ENCODE data around the gene ADAMTS18.
A peak's percentile ranks its signal among the peaks of the same experiment; 100 is the strongest.
"Not testable (repeated sequence)": the region's sequence is repeated elsewhere in the genome, so short reads cannot be mapped to it uniquely, and the experiment has no call there.

ADAMTS18 gene

DNA sequence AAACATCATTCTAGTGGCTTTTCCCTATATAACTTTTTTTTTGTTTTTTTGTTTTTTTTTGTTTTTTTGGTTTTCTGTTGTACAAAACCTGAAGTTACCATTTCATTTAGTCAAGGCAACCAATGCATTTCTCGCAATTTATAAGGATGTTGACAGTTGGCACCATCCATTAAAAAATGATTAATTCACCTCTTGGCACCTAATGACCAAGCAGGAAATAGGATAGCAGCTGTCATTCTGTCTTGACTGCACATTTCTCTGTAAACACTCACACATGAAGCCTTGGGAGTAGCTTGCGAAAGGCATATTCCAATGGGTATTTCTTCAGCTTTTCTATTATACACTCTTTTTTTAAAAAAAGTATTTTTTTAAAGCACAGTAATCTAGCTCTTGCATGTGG, 158.2 kb downstream of the ADAMTS18 start:
- no peak for DNase-seq

DNA sequence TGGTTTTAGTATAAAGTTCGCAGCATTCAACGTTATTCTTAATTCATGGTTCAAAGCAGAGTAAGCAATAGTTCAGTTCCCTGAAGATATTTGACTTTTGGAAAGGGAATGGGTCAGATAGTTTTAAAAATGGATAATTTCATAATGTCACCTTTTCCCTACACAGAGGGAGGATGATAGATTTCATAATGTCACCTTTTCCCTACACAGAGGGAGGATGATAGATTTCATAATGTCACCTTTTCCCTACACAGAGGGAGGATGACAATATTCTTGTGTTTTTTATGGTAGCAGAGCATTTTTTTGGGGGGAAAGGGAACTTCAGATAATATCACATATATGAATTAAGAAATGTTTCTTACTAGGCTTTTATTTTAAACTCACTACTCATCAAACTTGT, 159.5 kb downstream of the ADAMTS18 start:
- not testable (repeated sequence) for DNase-seq

- no peak for DNase-seq
Observed at GRCh38 chr16:77273815-77274214, 161.0 kb downstream of the ADAMTS18 start.

DNA sequence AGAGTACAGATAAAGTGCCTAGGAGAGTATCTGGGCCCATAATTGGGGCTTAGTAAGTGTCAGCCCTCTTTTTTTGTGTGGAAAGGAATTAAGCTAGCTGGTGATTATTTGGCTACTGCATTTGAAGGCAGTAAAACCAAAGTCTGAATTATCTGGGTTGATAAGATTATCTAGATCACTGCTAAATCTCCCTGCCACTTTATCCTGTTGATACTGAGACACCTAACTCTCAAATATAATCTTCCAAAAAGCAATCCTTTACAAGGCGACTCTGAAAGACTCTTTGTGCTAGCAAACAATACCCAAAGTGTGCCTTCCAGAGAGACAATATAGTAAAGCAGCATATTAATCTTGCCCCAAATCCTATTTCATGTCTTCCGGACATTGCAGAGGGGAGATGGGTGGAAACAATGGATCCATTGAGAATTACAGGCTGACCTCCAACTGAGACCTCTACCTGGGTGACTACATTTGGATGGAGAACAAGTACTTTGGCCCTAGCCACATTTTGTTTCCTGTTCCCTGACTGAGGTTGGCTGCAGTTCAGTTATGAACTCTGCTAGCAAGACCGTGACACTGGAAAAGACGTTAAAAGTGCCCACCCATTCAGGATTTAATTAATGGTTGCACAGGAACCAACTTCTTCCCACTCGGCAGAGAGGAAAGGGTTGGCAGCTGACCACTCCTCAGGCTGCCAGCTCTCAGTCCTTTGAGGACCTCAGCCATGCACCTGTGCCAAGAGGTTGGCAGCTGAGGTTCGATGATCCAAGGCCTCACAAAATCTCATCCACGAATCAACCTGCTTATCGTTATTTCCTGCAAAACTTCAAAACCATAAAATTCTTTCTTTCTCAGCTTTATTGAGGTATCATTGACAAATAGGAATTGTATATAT, 163.1 kb downstream of the ADAMTS18 start:
- no peak for DNase-seq

DNA sequence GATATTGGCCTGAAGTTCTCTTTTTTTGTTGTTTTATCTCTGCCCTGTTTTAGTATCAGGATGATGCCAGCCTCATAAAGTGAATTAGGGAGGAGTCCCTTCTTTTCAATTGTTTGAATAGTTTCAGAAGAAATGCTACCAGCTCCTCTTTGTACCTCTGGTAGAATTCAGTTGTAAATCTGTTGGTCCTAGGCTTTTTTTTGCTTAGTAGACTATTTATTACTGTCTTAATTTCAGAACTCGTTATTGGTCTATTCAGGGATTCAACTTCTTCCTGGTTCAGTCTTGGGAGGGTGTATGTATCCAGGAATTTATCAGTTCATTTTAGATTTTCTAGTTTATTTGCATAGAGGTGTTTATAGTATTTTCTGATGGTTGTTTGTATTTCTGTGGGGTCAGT, 168.6 kb downstream of the ADAMTS18 start:
- not testable (repeated sequence) for DNase-seq

DNA sequence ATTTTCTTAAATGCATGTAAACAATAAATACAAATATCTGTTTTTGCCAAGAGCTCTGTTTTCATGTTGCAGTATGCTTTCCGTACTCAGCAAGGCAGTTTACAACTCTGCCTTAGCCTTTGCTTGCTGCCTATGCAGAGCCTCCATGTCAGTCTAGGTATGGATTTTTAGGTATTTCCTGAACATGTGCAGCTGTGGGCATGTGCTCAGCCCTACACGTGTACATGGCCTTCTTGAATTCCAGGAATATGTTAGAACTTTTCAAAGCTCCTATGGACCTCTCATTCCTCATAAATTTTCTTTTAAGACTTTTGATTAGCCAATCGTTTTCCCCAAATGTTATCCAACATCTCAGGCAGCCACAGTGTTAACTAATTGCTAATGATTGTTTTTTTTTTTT, 171.9 kb downstream of the ADAMTS18 start:
- DNase-seq = no peak

GRCh38 chr16:77250400-77250799, 184.4 kb downstream of the ADAMTS18 start:
- DNase-seq = no peak

GRCh38 chr16:77246150-77246549, 188.7 kb downstream of the ADAMTS18 start:
- no peak for DNase-seq

- not testable (repeated sequence) for DNase-seq
Observed at GRCh38 chr16:77242471-77242870, 192.4 kb downstream of the ADAMTS18 start.

GRCh38 chr16:77238593-77238992, 196.2 kb downstream of the ADAMTS18 start:
- DNase-seq = no peak

DNA sequence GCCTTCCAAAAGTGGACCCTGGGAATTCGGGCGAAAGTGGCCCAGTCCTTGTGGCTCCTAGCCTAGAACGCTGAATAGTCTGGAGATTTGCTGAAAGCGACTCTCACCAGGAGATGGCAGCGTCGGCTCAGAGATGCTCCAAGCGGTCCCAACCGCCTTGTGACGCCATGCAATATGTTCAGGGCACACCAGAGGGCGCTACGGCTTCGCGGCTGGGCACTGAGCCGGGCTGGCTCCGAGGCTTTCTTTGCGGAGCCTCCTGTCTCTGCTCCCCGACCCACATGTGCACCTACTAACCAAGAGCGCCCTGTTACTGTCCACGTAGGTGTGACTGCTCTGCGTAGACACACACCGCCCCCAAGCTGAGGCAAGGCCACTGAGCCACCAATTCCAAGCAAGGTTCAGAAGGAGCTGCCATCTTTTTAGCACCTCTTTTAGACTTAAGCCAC, 198.7 kb downstream of the ADAMTS18 start:
- peak; percentile 79 to 90 for DNase-seq

DNA sequence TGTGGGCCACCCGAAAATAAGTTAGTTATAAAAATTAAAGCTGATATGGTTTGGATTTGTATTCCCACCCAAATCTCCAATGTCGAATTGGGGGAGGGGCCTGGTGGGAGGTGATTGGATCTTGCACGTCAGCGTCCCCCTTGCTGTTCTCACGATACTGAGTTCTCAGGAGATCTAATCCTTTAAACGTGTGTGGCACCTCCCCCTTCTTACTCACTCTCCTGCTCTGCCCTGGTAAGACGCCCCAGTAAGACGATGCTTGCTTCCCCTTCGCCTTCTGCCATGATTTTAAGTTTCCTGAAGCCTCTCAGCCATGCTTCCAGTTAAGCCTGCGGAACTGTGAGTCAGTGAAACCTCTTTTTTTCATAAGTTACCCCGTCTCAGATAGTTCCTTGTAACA, 200.2 kb downstream of the ADAMTS18 start:
- no peak for DNase-seq

GRCh38 chr16:77233799-77234519, 200.9 kb downstream of the ADAMTS18 start:
- DNase-seq = no peak

Measured in activated CD4-positive, alpha-beta T cell treated with anti-CD3 and anti-CD28 coated beads for 4 hours (primary cell).